Stimulated activated CD4-positive, alpha-beta T cell treated with anti-CD3 and anti-CD28 coated beads, Interleukin-1b, Interleukin-23, amount 100 ng/mL, for 24 hours (primary cell): ENCODE data around the gene SFMBT2.

ENCODE experiments used
- DNase-seq, 4 experiments: peaks; one replicate each; pipeline ENCODE4 v3.0.0-alpha.2; 2020; ENCODE audit warnings: low read depth in 4 of 4, low spot score in 1 of 4

The SFMBT2 gene

GRCh38 chr10:7426349-7426748, 15.5 kb upstream of the SFMBT2 start:
- DNase-seq, result no peak

DNA sequence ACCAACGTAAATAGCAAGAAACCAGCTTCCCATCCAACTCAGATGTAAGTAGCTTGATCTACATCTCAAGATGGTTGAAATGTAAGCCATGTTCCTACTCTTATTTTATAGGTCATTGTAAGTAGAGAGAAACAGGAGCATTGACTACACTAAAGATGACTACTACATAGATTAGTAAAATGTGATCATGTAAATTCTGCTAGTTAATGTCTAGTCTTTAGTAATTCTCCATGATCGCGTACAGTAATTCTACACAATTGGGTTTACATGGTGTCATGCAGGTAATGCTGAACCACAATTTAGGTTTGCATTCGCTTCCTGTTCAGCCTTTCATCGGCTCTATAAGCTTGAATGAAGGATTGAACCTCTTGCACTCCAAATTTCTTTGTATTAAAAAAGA, 14.9 kb upstream of the SFMBT2 start:
- no peak for DNase-seq

- DNase-seq, result no peak
These were observed 14.1 kb upstream of the SFMBT2 start for GRCh38 chr10:7424919-7425318.

GRCh38 chr10:7424315-7424714, 13.5 kb upstream of the SFMBT2 start:
- DNase-seq, result no peak

- no peak for DNase-seq
These were observed 12.7 kb upstream of the SFMBT2 start for GRCh38 chr10:7423521-7423920.

- no peak for DNase-seq
These were observed 10.7 kb upstream of the SFMBT2 start for GRCh38 chr10:7421526-7421925.

DNA sequence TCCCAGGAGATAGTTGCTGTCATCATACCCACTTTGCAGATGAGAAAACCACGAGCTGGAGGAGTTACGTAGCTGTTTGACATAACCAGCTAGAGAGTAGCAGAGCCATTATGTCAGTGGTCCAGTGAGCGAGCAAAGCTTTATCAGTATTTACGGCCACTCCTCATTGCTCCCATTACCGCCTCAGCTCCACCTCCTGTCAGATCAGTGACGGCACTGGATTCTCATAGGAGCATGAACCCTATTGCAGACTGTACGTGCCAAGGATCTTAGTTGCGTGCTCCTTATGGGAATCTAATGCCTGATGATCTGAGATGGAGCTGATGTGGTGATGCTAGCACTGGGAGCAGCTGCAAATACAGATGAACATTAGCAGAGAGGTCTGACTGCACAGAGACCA, 9.2 kb upstream of the SFMBT2 start:
- no peak for DNase-seq

DNA sequence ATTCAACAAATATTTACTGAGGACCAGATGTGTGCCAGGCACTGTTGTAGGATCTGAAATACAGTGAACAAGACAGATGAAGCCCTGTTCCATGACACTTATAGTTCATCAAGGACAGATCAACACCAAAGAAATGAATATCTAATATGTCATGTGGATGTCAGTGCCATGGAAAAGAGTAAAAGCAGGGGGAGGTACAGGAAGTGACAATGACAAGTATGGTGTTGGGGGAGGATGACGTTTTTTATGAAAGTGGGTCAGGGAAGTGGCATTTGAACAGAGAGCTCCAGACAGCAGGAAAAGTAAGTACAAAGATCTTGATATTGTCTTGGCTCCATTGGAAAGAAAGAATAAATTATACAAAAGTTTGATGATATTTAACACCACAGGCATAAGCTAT, 7.0 kb upstream of the SFMBT2 start:
- DNase-seq, result no peak

- DNase-seq, result no peak
These were observed 6.3 kb upstream of the SFMBT2 start for GRCh38 chr10:7417103-7417623.

GRCh38 chr10:7414766-7415165, 3.9 kb upstream of the SFMBT2 start:
- no peak for DNase-seq

- no peak for DNase-seq
These were observed 2.1 kb upstream of the SFMBT2 start for GRCh38 chr10:7412928-7413282.

DNA sequence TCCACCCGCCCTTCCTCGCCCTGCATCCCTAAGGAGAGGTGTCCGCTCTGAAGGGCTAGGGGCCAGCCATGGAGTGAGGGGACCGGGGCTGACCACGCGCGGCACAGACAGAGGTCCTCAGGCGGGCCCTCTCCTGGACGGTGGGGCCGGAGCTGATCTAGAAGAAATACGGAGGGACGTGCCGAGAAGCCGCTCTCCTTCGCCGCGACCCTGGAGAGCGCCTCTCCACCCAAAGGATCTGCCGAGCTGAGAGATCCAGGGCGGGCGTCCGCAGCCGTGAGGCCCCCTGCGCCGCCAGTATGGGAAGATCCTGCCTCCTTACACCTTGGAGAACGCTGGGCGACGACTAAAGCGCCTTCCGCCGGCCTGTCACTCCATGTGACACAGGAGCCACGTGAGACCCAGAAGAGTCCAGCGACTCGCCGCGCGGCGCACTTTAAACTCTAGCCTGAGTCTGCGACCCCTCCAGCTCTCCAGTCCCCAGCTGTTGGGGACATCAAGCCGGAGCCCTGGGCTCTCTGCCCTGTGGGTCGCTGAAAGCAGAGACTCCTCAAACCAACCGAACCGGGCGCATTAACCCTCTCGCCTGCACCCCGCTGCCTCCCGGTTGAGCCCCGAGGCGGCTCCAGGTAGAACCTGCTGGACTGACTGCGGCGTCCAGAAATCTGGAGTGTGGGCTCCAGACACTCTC, 1.5 kb upstream of the SFMBT2 start:
- peak in 1 of 4 experiments; percentile 26 for DNase-seq

DNA sequence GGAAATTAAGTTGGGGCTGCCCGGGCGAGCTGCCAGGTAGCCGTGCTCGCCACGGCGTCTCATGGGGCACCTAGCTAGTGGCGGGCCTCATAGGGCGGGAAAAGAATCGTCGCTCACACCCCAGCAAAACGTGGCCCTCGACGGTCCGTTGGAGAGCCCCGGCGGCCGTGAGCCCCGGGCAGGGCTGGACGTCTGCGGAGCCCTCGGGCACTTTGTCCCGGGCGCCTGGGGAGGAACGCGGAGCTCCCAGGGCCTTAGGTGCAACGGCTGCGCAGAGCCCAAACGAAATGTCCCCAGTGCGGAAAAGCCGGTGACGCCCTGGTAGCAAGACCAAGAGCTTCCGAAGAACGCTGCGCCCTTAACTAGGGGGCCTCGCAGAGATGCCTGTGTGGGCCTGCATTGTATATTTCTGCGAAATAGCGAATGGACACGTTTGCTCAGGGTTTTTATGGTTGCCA, 866 bp upstream of the SFMBT2 start:
- no peak for DNase-seq

GRCh38 chr10:7410301-7410861, 453 bp downstream of the SFMBT2 start:
- DNase-seq, result no peak

DNA sequence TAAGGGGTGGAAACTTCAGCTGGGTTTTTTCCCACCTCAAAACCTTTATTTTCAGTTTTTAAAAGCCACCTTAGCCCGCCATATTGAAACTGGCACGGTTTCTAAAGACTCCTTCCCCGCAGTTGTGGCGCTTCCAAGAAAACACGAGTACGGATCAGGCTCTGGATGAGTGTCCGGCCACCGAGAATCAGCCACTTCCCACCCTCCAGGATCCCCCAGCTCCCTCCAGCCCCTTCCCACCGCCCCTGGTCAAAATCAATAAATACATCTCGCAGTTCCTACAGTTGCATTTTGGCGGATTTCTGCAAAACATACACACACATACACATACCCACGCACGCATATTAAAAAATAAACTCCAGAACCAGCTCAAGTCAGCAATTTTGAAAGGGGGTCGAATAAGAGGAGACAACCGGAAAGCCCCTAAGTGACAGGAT, 1.1 kb downstream of the SFMBT2 start:
- DNase-seq, result no peak

GRCh38 chr10:7409045-7409731, 1.6 kb downstream of the SFMBT2 start:
- DNase-seq, result peak in 1 of 4 experiments; percentile 48

DNA sequence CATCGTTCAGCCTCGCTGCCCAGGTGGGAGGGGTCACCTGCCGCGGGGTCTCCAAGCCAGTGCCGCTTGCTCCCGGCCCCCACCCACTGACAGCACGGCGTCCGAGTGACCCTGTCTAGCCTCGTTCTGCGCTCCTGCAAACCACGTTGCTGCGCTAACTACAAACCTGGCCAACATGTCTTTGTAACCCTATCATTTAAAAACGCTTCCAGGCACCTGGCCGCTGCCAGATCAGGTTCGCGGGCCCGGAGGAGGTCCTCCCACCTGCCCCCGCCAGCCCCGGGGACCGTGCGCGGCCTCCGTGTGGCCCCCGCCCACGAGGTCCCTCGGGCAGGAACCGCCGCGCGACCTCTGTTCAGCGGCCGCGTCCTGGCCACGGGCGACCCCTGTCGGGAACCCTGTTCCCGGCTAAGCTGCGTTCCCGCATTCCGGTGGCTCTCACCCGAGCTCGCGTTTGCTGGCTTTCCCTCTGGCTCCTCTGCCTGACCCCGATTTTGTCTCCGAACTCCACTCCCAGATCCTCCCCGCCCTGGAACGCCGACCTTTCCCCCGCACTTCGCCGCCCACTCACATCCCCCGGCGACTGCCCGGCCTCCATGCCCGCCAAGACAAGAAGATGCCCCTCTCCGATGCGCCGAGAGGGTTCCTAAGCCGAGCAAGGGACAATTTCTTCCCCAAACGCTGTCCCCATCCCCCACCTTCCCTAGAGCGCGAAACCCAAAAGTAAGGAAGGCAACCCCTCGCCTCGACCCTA, 2.4 kb downstream of the SFMBT2 start:
- peak in 1 of 4 experiments; percentile 37 for DNase-seq

DNA sequence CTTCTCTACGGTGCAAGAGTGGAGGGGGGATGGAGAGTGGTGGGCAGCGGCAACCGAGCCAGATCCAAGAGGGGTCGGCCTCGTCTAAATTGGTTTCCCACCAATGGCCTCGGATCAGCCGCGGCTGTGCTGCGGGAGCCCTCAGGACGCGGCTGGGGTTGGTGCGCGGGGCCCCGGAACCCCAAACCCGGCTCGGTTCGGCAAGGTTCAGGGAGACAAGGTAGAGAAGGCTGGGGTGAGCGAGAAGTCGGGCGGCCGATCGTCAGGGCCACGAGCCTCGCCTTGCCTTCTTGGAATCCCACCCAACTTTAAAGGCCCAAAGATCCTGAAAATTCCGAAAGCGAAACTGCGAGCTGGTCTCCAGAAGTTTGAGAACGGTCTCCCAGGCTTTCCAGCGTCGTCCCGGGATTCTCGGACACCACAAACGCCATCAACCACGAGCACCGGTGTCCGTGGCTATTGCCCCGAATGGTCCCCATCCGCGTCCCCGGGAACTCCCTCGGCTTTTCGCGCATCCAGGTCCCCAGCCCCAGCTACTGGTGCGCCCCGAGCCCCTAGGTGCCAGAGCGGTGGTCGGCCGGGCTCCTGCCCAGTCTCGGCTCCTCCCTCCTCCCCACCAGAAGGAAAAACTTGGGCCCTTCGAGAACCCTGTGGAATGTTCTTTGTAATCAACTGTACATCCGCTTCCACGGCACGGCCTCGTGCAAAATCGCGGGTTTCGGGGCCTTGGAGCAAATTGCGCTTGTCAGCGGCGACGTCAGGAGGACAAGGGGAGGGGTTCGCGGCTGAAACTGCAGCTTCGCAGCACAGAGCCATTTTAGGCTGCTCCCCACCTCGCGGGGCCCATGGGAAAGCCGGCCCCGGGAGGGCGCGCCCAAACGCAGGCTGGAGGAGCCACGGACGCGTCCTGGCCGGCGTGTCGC, 3.2 kb downstream of the SFMBT2 start:
- DNase-seq, result peak in 1 of 4 experiments; percentile 24

DNA sequence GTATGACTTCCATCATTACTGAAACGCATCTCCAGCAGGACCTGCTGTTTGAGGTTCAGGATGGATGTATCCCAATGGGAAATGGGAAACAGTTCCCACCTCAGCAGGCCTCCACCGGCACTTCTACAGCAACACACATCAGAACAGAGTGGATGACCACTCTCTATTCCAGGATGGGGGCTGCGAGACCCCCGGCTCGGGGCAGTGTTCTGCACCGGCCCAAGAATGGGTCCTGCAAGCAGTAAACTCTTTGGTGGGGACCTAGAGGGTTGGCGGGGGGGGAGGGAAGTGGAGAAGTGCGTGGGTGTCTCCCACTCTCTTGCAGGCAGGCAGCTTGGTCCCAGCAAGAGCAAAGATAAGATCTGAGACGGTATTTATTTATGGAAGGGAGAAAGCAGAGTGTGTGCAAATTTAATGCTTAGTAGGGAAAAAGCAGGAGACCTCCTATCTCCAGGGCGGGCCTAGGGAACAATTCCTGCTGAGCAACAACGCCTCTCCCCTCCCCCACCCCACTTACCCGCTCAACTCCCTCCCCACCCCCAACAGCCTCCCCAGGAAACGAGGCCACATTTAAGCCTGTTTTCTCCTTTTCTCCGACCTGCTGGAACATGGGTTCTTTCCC, 4.0 kb downstream of the SFMBT2 start:
- DNase-seq, result no peak

DNA sequence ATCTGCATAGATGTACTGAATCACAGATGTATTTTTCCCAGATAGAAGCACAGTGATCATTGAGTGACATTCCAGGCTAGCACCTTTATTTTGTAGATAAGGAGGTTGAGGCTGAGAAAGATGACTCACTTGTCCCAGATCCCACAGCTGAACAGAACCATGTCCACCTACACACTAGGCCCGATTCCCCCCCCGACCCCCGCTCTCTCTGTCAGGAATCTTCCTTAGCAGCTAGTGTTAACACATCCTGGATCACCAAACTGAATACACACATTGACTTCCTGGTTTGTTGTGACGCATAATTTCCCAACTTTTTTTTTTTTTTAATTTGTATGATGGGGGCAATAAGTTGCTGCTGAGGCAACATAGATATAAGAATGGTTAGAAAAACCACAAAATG, 5.2 kb downstream of the SFMBT2 start:
- no peak for DNase-seq
